PC-9 (cell line): ENCODE results near the gene C1QTNF1. TPM values are rescaled to one million over a fixed set of nuclear protein-coding genes. Genes with fewer than 3 reads are reported as not detected.
"Not testable (repeated sequence)": the region's sequence is repeated elsewhere in the genome, so short reads cannot be mapped to it uniquely, and the experiment has no call there.

ENCODE experiments used
- BruUV-seq: library from RNA; stranded (reverse); fragments of 400-500 nt; replicated peaks from 2 replicates; lab custom pipeline; 2021; lab: Mats Ljungman, UMichigan
- CTCF ChIA-PET: fragments of 300-600 bp; sonication (Branson Sonifier 250); formaldehyde crosslinking; loops from one replicate; lab custom pipeline; 2022; ENCODE audit warnings: antibody characterized with exemption; lab: Charles Lee
- POLR2A ChIA-PET: fragments of 300-600 bp; sonication (Branson Sonifier 250); formaldehyde crosslinking; loops from one replicate; lab custom pipeline; 2022; ENCODE audit warnings: antibody characterized with exemption; ENCODE audit not compliant: unreplicated experiment; lab: Charles Lee
- DNase-seq, 2 experiments: peaks; one replicate each; pipeline versions ENCODE4 v3.0.0 to v3.0.0-alpha.2; 2015 to 2022; ENCODE audit warnings: mixed read lengths in 1 of 2
- H2AFZ ChIP-seq: fragments of 200-600 bp; sonication (generic); 2 replicates; pipeline ENCODE4 v1.8.1; 2017; ENCODE audit warnings: antibody characterized with exemption
- H3F3A ChIP-seq: fragments of 200-600 bp; sonication (generic); 2 replicates; pipeline ENCODE4 v1.8.1; 2017; ENCODE audit warnings: antibody characterized with exemption, mild to moderate bottlenecking, low read depth; ENCODE audit not compliant: insufficient read depth
- H3K27ac ChIP-seq: fragments of 200-600 bp; sonication (generic); 2 replicates; pipeline ENCODE4 v1.6.1; 2016; ENCODE audit warnings: mixed run types
- H3K27me3 ChIP-seq: fragments of 200-600 bp; sonication (generic); 2 replicates; pipeline ENCODE4 v1.6.1; 2016; ENCODE audit warnings: low read depth, mixed run types; ENCODE audit not compliant: insufficient read depth
- H3K36me3 ChIP-seq: fragments of 200-600 bp; sonication (generic); 2 replicates; pipeline ENCODE4 v1.6.1; 2016; ENCODE audit warnings: low read depth, mixed run types
- H3K4me1 ChIP-seq: fragments of 200-600 bp; sonication (generic); replicated peaks from 2 replicates; pipeline ENCODE4 v1.6.1; 2016; ENCODE audit warnings: mixed run types; ENCODE audit not compliant: insufficient read depth
- H3K4me2 ChIP-seq: fragments of 200-600 bp; sonication (generic); 2 replicates; pipeline ENCODE4 v1.6.1; 2017; ENCODE audit warnings: mixed run types
- H3K4me3 ChIP-seq: fragments of 200-600 bp; sonication (generic); 2 replicates; pipeline ENCODE4 v1.6.1; 2016; ENCODE audit warnings: mixed run types
- H3K79me2 ChIP-seq: fragments of 200-600 bp; sonication (generic); 2 replicates; pipeline ENCODE4 v1.6.1; 2017; ENCODE audit warnings: low read depth, mixed run types
- H3K9me2 ChIP-seq: fragments of 200-600 bp; sonication (generic); 2 replicates; pipeline ENCODE4 v1.8.1; 2017; ENCODE audit warnings: mild to moderate bottlenecking; ENCODE audit not compliant: insufficient read depth
- H3K9me3 ChIP-seq: fragments of 200-600 bp; sonication (generic); 2 replicates; pipeline ENCODE4 v1.8.1; 2016; ENCODE audit warnings: low read depth; ENCODE audit not compliant: insufficient read depth
- H4K20me1 ChIP-seq: fragments of 200-600 bp; sonication (generic); 2 replicates; pipeline ENCODE4 v1.8.1; 2017; ENCODE audit not compliant: insufficient read depth
- EZH2 ChIP-seq: fragments of 200-600 bp; sonication (generic); IDR thresholded peaks from 2 replicates; pipeline ENCODE4 v1.8.0; 2017; ENCODE audit warnings: antibody characterized with exemption, low read depth
- intact Hi-C: fragments of 100-400 bp; cut with micrococcal nuclease; formaldehyde crosslinking; loops from one replicate; pipeline ENCODE4 v1.10.0; 2022; ENCODE audit not compliant: unreplicated experiment
- total RNA-seq: library from RNA; stranded (reverse); gene quantifications from 2 replicates; pipeline ENCODE4 v1.2.3, GENCODE V29; 2021
- TF ChIP-seq, protein P1 (sequence below): fragments of 200-600 bp; sonication (generic); conservative IDR thresholded peaks from 2 replicates; pipeline ENCODE4 v1.6.1; 2017; ENCODE audit warnings: mixed run types, antibody characterized with exemption, mild to moderate bottlenecking, moderate library complexity

The C1QTNF1 gene
- total RNA-seq, 1 experiment from 2014 or later, result 3.4 TPM

- H3F3A ChIP-seq, result peaks cover 9% of the 10 kb centered on the region; the same call in 1 of the 2 replicates
- no peaks in the 10 kb centered on the region for H4K20me1 ChIP-seq
- H3K4me3 ChIP-seq, result no peak overlapping the region; the same call in 1 of the 2 replicates
- peaks cover 17% of the 10 kb centered on the region for H3K4me1 ChIP-seq
- H2AFZ ChIP-seq, result no peak overlapping the region
- ChIA-PET CTCF (interaction anchor here (0.8 kb wide), 1 partner anchor 9 kb away, joined by 7 read pairs; no protein-coding TSS in a partner anchor), POLR2A (interaction anchor here (0.5 kb wide), 1 partner anchor 63 kb away, joined by 3 read pairs; no protein-coding TSS in a partner anchor)
- TF ChIP-seq, protein P1, sequence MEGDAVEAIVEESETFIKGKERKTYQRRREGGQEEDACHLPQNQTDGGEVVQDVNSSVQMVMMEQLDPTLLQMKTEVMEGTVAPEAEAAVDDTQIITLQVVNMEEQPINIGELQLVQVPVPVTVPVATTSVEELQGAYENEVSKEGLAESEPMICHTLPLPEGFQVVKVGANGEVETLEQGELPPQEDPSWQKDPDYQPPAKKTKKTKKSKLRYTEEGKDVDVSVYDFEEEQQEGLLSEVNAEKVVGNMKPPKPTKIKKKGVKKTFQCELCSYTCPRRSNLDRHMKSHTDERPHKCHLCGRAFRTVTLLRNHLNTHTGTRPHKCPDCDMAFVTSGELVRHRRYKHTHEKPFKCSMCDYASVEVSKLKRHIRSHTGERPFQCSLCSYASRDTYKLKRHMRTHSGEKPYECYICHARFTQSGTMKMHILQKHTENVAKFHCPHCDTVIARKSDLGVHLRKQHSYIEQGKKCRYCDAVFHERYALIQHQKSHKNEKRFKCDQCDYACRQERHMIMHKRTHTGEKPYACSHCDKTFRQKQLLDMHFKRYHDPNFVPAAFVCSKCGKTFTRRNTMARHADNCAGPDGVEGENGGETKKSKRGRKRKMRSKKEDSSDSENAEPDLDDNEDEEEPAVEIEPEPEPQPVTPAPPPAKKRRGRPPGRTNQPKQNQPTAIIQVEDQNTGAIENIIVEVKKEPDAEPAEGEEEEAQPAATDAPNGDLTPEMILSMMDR, result no peak
- no peak for TF ChIP-seq EZH2
- H3K27ac ChIP-seq, result no peak overlapping the region
- no peaks in the 10 kb centered on the region for H3K9me3 ChIP-seq
- no peaks in the 10 kb centered on the region for H3K36me3 ChIP-seq
- no TSS peak for BruUV-seq
- H3K9me2 ChIP-seq, result no peaks in the 10 kb centered on the region
- peak overlapping the region; percentile 66 for H3K4me2 ChIP-seq
- intact Hi-C loops, result no loop called here
- peak in 1 of 2 experiments; percentile 52 for DNase-seq
- H3K79me2 ChIP-seq, result no peaks in the 10 kb centered on the region
- no peaks in the 10 kb centered on the region for H3K27me3 ChIP-seq
These were observed 49.7 kb downstream of the C1QTNF1 start for GRCh38 chr17:79073706-79074088.

DNA sequence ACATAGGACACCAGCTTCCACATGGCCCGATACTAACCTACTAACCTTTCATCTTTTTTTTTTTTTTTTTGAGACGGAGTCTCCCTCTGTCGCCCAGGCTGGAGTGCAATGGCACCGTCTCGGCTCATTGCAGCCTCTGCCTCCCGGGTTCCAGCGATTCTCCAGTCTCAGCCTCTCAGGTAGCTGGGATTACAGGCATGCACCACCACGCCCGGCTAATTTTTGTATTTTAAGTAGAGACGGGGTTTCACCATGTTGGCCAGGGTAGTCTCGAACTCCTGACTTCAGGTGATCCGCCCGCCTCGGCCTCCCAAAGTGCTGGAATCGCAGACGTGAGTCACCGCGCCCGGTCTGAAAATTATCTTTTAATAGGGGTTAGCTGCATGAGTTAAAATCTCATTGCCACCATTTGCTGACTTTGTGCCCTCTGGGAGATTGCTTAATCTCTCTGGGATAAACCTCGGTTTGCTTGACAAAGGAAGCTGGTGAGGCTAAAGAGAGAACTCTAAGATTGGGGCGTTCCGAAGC lies 50.2 kb downstream of the C1QTNF1 start:
- Histone ChIP-seq H2AFZ (peak overlapping the region; percentile 76), H3K4me3 (peak overlapping the region; percentile 48; the same call in 1 of the 2 replicates), H3K4me2 (peak overlapping the region; percentile 66), H3K4me1 (peaks cover 17% of the 10 kb centered on the region)
- H3K9me3 ChIP-seq, H3K79me2 ChIP-seq, H3K36me3 ChIP-seq, H3F3A ChIP-seq, DNase-seq, BruUV-seq, H3K27me3 ChIP-seq, H3K9me2 ChIP-seq, H4K20me1 ChIP-seq, intact Hi-C loops, H3K27ac ChIP-seq: not testable (repeated sequence)
- ChIA-PET POLR2A (interaction anchor here (0.5 to 0.7 kb wide), 3 partner anchors 66 to 1053 kb away, joined by 4 to 6 read pairs (median 6); no protein-coding TSS in a partner anchor), CTCF (interaction anchor here (0.6 to 0.8 kb wide), 2 partner anchors 9 kb away, joined by 3 to 7 read pairs; no protein-coding TSS in a partner anchor)

DNA sequence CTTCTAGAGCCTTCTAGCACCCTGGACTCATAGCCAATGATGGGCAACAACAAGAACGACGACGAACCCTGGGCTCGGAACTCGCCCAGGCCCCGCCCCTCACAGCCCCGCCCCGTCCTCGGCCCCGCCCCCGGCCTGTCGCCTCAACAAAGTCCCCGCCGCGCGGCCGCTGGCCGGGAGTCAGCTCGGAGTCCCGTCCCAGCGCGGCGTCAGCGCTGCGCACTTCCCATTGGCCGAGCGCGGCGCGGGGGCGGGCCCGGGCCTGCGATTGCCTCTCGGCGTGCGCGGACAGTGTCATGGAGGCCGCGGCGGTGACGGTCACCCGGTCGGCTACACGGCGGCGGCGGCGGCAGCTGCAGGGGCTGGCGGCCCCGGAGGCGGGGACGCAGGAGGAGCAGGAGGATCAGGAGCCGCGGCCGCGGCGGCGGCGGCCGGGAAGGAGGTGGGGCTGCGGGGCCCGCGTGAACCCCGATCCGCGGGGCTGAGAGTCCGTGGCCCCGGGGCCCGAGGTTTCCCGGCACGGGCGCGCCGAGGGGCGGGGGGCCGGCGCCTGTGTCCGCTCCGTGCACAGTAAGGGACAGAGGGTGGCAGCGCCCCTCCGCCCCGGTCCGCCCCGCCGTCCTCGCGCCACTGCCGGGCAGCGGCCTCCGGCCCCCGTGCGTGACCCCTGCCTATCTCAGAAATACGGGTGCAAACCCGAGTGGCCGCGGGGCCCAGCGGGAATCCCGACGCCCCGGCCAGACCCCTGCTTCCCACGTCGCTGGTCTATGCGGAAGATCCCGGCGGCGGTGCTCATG lies 50.9 kb downstream of the C1QTNF1 start, which contains the start of gene ENGASE:
Gene ENGASE, plus strand, starts transcription at position 176 of the 797 bp plus-strand sequence. Its CDS starts 121 bp downstream, at position 297.
- Histone ChIP-seq H3K4me3 (peak within 1 kb of the TSS; percentile 69), H3K4me1 (peaks cover 17% of the 10 kb centered on the region), H4K20me1 (no peaks in the 10 kb centered on the region), H3K4me2 (peak within 1 kb of the TSS; percentile 85), H3K27me3 (no peaks in the 10 kb centered on the region), H3K9me2 (no peaks in the 10 kb centered on the region), H3F3A (peaks cover 9% of the 10 kb centered on the region; the same call in 1 of the 2 replicates), H3K36me3 (no peaks in the 10 kb centered on the region), H3K27ac (no peak within 1 kb of the TSS), H2AFZ (peak within 1 kb of the TSS; percentile 82), H3K9me3 (no peaks in the 10 kb centered on the region), H3K79me2 (no peaks in the 10 kb centered on the region)
- peak; percentile 77 to 95 for DNase-seq
- TF ChIP-seq, protein P1, result no peak
- no peak for TF ChIP-seq EZH2
- intact Hi-C loops, result no loop called here
- BruUV-seq, result no TSS peak
- CTCF ChIA-PET, result interaction anchor here (0.6 to 0.8 kb wide), 4 partner anchors 8 to 634 kb away, joined by 3 to 11 read pairs (median 6); no protein-coding TSS in a partner anchor
- POLR2A ChIA-PET, result interaction anchor here (0.5 to 0.7 kb wide), 4 partner anchors 65 to 1054 kb away, joined by 4 to 6 read pairs (median 6); no protein-coding TSS in a partner anchor
